HTR-8/SVneo (cell line): ENCODE measurements around the gene FGGY.
"Not testable (repeated sequence)": the region's sequence is repeated elsewhere in the genome, so short reads cannot be mapped to it uniquely, and the experiment has no call there.

Source experiments
- DNase-seq: peaks from one replicate; pipeline ENCODE4 v3.0.0; 2011; ENCODE audit warnings: low spot score, mixed read lengths; ENCODE audit not compliant: insufficient read length
- FAIRE-seq: peaks from 2 replicates; lab custom pipeline; 2011; peaks lifted over from hg19 to GRCh38; lab: Jason Lieb, UNC

The FGGY gene

GRCh38 chr1:59296358-59297256, at the start of gene FGGY:
Gene FGGY (plus strand): TSS chr1:59297094. CDS start chr1:59321550, 24,456 bp downstream.
- FAIRE-seq (peak; percentile 44), DNase-seq (peak; percentile 91)

GRCh38 chr1:59248758-59249157, 48.1 kb upstream of the FGGY start:
- no peak for FAIRE-seq
- DNase-seq: no peak

- no peak for FAIRE-seq
- no peak for DNase-seq
Observed at GRCh38 chr1:59249396-59250137, 47.3 kb upstream of the FGGY start.

- FAIRE-seq, DNase-seq: not testable (repeated sequence)
Observed at GRCh38 chr1:59251061-59251460, 45.8 kb upstream of the FGGY start.

GRCh38 chr1:59256429-59256828, 40.5 kb upstream of the FGGY start:
- DNase-seq, FAIRE-seq: not testable (repeated sequence)

- DNase-seq (no peak), FAIRE-seq (no peak)
Observed at GRCh38 chr1:59258412-59259032, 38.4 kb upstream of the FGGY start.

- DNase-seq (no peak), FAIRE-seq (no peak)
Observed at GRCh38 chr1:59261537-59261936, 35.4 kb upstream of the FGGY start.

- DNase-seq: no peak
- no peak for FAIRE-seq
Observed at GRCh38 chr1:59262631-59263030, 34.3 kb upstream of the FGGY start.

- FAIRE-seq: no peak
- no peak for DNase-seq
Observed at GRCh38 chr1:59263111-59263510, 33.8 kb upstream of the FGGY start.

GRCh38 chr1:59265622-59266021, 31.3 kb upstream of the FGGY start:
- no peak for FAIRE-seq
- no peak for DNase-seq

- DNase-seq (no peak), FAIRE-seq (no peak)
Observed at GRCh38 chr1:59266180-59266926, 30.5 kb upstream of the FGGY start.

GRCh38 chr1:59266927-59267293, 30.0 kb upstream of the FGGY start:
- no peak for DNase-seq
- no peak for FAIRE-seq

GRCh38 chr1:59268406-59268805, 28.5 kb upstream of the FGGY start:
- DNase-seq: no peak
- FAIRE-seq: no peak

- FAIRE-seq: no peak
- DNase-seq: no peak
Observed at GRCh38 chr1:59271561-59272260, 25.2 kb upstream of the FGGY start.

- DNase-seq (no peak), FAIRE-seq (no peak)
Observed at GRCh38 chr1:59272507-59272906, 24.4 kb upstream of the FGGY start.

- DNase-seq (no peak), FAIRE-seq (no peak)
Observed at GRCh38 chr1:59276439-59276851, 20.4 kb upstream of the FGGY start.

- DNase-seq (no peak), FAIRE-seq (no peak)
Observed at GRCh38 chr1:59278780-59279354, 18.0 kb upstream of the FGGY start.

- FAIRE-seq: no peak
- DNase-seq: no peak
Observed at GRCh38 chr1:59279645-59280044, 17.2 kb upstream of the FGGY start.

GRCh38 chr1:59282951-59283350, 13.9 kb upstream of the FGGY start:
- no peak for DNase-seq
- FAIRE-seq: no peak
